HG02642 (cell line): Measurements from ENCODE around the gene WDR38.

Experiments
- ATAC-seq: cut with Tn5 transposase; IDR thresholded peaks from one replicate; pipeline ENCODE4 v1.9.1; 2021; ENCODE audit warnings: mild to moderate bottlenecking; ENCODE audit not compliant: unreplicated experiment, poor library complexity

Gene WDR38

DNA sequence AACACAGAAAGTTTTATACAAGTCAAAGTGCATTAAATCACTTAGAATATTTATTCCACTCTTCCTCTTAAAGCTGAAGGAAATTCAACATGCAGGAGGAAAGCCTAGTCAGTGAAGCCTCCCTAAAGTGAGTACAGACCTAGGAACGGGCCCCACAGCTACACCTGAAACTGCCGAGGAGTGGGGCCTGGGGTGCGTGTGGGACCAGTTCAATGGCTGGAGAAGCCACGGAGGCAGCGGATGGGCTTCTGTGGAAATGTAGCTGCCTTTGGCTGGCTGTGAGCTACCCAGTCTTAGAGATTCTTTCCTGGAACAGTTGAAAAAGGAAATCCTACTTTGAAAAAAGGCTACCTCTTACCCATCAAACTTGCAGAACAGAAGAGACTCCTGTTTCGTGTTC, 25.3 kb downstream of the WDR38 start:
- ATAC-seq: no peak

DNA sequence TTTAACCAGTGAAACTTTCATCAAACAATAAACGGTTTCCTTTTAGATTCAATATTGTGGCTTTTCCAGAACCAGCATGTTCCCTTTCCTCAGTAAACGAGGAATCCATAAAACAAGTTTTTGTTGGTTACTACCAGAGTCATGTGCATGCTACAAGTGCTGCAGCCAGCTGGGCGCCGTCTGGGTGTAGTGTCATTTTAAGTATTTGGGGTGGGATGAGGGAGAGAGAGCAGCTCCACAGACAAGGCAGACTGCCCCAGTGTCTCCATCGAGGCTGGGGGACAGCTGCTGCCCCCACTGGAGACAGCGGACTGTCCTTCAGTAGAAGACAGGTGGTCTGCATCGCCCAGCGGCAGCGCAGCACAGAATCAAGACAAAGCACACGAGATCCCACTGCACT, 26.0 kb downstream of the WDR38 start:
- ATAC-seq: no peak

DNA sequence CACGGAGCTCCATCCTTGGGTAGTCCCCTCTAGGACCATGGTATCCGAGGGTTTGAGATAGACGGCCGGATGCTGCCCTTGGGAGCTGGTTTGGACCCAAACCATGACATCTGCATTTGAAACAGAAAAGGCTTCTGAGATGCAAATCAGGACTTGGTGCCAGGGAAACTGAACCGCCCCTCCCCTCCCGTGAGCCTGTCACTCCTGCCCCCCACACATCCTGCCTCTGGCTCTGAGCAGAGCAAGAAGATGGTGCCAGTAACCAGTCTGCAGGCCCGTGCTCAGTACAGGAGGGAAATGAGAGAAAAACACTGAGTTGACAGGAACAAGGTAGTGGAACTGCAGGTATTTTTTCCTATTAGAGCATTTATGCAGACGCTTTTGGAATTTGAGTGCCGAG, 27.2 kb downstream of the WDR38 start:
- ATAC-seq: no peak

DNA sequence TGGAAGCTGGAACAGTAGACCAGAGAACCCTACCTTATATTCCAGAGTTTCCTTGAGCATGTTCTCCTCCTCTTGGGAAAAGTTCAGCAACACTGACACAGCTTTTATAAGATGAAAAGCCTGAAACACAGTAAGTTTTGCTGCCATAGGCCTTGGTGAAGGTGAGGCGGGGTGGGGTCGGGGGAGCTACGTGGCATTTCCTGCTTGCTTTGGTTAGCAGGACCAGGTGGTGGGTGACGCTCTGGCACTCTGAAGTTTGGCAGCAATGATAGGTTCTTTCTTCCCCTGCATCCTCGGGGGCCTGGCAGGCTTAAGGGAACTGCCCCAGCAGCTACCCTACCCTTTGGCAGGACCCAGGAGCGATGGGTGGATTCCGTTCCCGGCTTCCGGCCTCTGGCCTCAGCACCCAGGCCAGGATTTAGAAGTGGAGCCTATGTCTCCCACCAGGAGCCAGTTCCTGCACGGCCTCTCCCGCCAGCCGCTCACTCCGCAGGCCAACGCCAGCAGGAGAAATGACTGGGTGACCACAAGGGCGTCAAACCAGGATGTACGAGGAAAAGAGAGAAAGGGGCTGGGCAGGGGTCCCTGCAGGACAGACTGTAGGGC, 28.0 kb downstream of the WDR38 start:
- no peak for ATAC-seq

DNA sequence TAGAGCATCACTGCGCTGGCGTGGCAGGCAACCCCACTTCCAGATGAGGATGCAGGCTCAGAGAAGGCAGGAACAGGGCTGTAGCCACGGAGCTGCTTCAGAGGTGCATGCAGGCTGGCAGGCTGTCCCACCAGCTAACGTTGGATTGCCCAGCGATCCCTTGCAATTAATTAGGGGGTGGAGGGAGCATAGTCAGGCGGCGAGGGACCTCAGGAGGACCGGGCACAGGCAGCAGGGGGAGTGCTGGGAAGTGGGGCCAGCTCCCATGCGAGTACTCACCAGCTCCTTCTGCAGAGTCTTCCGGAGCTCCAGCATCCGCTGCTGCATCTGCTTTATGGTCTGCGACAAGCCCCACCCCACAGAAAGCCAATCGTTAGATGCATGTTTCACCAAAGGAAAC, 29.0 kb downstream of the WDR38 start:
- ATAC-seq: no peak

DNA sequence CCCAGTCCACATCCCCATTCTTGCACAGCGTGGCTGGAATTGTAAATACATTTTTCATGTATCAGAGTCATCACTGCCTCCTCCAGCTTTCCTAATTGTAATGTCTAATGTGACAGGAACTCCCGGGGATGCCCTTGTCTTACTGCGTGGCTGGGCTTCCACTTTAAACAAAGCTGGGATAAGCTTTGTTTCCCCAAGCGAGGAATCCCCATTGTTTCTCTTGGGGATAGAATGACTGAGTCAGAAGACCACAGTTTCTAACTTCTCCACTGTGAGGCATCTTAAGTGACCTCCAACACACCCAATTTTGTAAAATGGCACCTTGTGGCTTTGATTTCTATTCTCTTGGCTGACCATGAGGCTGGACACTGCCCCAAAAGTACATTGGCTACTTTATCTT, 31.1 kb downstream of the WDR38 start:
- ATAC-seq: no peak

DNA sequence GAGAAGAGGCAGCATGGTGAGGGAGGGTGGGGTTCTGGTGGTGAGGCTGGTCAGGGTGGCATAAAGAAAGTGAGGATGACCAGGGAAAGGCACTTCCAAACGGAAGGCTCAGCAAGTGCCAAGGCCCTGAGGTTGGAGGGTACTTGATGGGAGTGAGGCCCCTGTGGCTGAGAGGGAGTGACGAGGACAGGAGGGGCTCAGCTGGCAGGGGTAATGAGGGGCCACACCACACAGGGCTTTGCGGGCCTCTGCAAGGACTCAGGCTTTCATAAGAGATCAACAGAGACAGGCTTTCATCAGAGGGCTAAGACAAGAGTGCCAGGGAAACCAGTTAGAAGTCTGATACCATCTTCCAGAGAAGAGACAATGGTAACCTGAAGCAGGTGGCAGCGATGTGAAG, 32.3 kb downstream of the WDR38 start:
- ATAC-seq: no peak

DNA sequence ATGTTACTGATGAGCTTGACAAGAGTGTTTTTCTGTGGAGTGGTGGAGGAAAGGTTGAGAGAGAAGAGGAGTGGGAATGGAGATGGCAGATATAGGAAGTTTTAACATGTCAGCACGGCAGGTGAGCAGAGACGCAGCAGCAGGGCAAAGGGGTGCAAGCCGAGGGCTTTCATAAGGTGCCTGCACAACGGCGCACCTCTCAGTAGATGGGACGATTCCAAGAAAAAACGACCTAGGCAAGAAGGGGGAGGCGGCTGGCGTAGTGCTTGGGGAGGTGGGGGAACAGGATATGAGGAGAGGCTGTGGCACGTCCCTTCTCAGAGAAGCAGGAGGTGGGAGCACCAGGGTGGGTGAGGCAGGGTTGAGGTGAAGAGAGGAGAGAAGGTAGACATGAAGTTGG, 33.2 kb downstream of the WDR38 start:
- no peak for ATAC-seq

DNA sequence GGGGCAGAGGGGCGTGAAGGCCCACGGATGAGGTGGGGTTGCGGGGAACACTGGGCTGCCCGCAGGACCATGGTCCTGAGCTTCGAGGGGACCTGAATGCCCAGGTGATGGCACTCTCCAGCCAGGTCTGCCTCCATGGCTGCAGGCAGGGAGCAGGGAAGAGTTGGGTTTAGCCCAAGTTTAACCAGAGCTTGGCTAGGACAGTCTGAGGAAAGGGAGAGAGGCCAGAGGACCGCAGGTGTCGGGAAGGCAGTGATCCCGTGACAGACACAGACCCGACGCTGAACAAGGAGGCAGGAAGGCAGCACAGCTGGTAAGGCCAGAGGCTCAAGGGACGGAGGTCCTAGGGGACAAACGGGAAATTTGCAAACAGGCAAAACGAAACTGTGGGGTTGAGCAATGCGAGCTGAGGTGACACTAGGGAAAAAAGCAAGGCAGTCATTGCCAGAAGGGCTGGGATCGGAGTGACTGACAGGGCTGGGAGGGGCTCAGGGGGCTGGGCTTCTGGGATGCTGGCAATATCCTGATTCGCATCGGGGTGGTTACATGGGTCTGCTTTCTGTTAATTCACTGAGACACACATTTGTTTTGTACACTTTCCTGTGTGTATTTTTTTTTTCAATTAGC, 33.7 kb downstream of the WDR38 start:
- ATAC-seq: no peak

DNA sequence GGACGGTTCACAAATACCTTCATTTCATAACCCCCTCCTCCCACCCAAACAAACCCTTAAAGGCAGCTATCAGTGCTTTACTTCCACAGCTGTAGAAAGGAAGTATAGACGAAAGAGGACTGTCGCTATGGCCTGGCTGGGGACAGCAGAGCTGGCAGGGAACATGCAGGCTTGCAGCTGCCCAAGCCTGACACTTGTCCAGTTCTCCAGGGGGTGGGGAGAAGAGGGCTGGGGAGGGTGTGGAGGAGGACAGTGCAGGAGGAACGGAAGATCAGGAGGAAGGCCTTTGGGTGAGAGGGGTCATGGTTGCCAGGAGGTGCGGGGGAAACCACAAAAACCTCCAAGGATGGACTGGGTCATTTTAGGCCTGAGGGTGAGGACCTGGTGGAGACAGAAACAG, 34.6 kb downstream of the WDR38 start:
- ATAC-seq: no peak

DNA sequence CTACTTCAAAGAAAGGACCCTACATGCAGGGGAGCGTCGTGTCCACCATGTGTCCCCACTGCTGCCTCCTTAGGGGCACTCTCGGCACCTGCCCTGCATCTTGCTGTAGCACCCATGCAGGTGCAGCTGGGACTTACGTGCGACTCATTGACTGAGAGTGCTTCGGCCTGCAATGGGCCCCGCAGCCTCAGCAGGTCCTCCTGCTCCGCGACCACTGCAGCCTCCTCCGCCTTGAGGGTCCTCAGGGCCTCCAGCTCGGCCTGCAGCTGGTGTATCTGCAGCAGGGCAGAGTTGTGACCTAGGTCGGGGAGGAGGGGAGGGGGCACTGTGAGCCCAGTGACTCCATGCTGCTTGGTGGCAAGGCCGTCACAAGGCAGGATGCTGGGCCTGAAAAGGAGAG, 35.7 kb downstream of the WDR38 start:
- no peak for ATAC-seq

DNA sequence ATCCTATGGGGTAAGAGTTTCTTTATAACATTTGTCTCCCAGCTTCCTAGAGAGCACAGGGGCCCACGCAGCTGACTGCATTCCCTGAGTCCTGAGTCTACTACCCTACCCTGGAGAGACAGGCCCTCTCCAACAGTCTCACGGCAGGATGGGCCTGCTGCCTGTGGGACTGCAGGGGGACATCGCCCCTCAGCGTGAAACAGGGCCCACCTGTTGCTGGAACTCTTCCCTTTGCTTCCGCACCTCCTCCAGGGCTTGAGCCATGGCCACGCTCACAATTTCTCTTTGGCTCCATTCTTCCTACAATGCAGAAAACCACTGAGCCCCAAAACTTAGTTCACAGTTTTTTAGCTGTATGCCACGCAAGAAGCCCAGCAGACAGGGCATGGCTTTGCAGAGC, 36.9 kb downstream of the WDR38 start:
- ATAC-seq: no peak

DNA sequence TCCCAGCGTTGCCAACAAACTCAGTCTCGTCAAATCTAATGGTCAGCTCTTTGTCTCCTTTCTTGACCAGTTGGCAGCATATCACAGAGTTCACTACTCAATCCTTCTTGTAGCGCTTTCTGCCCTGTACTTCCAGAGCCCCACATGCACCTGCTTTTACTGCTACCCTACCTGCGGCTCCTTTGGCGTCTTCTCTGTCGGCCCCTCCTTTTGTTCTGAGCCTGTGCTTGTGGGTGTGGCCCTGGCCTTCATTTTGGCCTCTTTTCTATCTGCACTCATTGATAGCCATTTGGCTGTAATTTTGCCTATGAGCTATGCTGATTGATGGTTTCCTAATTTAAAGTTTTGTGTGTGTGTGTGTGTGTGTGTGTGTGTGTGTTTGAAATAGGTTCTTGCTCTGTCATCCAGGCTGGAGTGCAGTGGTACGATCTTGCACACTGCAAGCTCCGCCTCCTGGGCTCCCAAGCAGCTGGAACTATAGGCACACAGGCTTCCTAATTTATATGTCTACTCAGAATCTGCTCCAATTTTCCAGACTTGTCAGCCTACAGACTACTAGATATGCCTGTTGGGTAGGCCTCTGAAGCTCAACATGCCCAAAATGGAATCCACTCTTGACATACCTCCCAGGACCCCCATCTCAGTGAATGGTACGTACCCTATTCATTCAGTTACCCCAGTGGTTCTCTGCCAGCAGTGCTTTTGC, 40.9 kb downstream of the WDR38 start:
- no peak for ATAC-seq

DNA sequence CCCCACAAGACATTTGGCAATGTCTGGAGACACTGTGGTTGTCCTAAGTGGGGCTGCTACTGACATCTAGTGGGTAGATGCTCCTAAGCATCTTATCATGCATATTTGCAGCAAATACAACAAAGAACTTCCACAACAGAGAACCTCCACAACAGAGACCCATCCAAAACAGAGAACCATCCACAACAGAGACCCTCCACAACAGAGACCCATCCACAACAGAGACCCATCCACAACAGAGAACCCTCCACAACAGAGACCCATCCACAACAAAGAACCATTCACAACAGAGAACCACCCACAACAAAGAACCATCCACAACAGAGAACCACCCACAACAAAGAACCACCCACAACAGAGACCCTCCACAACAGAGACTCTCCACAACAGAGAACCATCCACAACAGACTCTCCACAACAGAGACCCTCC, 41.5 kb downstream of the WDR38 start:
- ATAC-seq: no peak

DNA sequence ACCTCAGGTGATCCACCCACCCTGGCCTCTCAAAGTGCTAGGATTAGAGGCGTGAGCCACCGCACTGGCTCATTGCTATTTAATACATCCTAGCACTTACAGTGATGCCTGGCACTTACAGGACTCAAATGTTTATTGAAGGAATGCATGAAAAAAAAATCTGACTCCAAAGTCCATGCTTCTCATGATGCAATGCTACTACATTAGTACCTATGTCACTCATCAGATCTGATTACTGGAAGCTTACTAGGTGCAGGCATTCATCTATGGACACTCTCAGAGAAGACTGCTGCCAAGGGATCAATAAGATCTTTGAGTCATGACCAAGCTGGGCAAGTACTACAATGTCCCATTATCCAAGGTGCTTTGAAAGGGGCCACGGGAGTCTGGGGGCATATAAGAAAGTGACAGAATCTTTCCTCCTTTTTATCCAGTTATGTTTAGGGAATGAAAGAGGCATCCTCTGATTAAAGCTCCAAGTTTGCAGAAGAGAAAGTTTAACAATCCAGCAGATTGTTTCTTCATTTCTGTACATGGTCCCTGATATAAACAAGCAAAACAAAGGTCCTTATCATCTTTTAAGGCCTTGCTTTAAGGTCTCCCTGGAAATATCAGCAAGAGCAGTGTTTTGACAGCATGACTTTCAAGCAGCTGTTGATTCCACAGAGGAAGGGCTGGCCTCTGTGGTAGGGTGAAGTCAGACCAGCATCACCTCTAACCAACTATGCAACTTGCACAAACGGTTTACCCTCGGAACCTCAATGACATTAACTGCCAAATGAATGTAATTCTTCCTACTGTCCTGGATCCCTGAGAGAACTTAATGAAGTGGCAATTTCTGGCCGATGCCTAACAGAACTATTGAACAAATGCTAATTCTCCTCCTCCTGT, 44.6 kb downstream of the WDR38 start:
- ATAC-seq: no peak

DNA sequence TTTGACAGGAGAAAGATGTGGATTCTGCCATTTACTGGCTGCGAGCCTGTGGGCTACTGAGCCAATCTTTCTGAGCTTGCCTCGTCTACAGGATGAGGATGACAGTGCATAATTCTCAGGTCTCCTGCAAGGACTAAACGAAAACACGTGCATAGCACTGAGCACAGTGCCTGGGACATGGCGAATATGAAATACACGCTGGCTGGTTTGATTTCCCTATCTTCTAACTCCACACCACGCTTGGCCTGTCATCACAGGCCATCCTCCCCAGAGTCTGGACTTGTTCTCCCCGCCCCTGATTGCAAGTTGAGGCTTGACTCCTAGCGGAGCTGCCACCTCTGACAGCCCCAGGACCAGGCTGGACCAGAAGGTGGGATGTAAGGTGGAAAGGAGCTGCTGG, 46.6 kb downstream of the WDR38 start:
- ATAC-seq: no peak

DNA sequence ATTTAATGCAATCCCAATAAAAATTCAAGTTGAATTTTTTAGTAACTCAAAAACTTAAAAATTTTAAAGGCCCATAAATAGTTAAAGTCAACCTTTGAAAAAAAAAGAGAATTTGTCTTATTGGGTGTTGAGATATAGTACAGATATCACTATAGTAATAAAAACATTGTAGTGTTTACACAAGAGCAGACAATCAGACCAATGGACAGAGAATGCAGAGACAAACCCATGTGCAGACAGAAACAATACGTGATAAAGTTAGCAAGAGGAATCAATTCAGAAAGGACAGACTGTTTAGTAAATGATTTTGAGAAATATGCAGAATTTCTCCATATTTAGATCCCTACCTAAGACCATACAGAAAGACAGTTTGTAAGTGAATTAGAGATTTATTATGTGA, 53.7 kb downstream of the WDR38 start:
- no peak for ATAC-seq
